ENCODE results near the gene NPC1L1. TPM values are rescaled to one million over a fixed set of nuclear protein-coding genes. Genes with fewer than 3 reads are reported as not detected.
A peak's percentile ranks its signal among the peaks of the same experiment; 100 is the strongest.

Gene NPC1L1
- total and polyA plus RNA-seq, 2 of the 13 experiments (the other 11 are each of a cell fraction or from before 2014, with no cell fraction given): 4.8 to 14.5 TPM

DNA sequence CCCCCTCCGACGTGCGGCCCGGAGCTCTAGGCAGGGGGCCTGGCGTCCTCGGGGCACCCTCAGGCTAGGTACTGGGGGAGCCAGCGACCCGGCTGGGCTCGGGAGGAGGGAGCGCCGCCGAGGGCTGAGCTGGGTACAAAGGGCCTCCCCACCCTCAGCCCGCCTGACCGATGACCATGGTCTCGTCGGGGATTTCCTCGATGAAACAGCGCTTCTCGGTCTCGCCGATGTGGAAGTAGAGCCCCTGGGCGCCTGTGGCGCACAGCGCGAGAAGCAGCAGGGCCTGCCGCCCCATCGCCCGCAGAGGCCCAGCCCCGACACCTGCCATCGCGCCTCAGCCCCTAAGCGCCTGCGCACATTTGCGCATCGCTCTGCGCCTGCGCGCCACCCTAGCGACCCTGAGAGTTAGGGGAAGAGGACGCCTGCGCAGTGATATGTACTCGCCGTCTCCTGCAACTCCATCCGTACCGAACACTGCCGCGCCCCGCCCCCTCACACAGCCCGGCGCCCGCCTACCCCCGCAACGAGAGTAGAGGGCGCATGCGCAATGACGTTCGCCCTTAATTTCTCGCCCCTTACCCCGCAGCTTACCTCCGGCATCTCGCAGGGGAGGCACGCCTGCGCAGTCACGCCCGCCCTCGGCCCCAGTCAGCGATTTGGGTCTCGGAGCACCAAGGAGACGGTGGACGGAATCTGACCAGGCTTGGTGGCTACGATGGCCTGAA, 40.9 kb upstream of the NPC1L1 start, which contains the start of gene TMED4 (continued):
- TF ChIP-seq, protein P1, sequence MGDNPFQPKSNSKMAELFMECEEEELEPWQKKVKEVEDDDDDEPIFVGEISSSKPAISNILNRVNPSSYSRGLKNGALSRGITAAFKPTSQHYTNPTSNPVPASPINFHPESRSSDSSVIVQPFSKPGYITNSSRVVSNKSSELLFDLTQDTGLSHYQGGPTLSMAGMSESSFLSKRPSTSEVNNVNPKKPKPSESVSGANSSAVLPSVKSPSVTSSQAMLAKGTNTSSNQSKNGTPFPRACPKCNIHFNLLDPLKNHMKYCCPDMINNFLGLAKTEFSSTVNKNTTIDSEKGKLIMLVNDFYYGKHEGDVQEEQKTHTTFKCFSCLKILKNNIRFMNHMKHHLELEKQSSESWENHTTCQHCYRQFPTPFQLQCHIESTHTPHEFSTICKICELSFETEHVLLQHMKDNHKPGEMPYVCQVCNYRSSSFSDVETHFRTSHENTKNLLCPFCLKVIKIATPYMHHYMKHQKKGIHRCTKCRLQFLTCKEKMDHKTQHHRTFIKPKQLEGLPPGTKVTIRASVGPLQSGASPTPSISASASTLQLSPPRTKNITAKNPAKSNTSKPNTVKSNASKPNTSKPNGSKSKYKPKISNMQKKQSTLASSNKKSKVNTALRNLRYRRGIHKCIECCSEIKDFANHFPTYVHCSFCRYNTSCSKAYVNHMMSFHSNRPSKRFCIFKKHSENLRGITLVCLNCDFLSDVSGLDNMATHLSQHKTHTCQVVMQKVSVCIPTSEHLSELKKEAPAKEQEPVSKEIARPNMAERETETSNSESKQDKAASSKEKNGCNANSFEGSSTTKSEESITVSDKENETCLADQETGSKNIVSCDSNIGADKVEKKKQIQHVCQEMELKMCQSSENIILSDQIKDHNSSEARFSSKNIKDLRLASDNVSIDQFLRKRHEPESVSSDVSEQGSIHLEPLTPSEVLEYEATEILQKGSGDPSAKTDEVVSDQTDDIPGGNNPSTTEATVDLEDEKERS (CRISPR knock-in tag; IDR thresholded peaks at IDR 0.05): no peak
- TF ChIP-seq ZNF660 (CRISPR knock-in tag; IDR thresholded peaks at IDR 0.05; ENCODE audit: borderline replicate concordance, low read depth) (no peak), GATA4 (IDR thresholded peaks at IDR 0.05; ENCODE audit: borderline replicate concordance, low read depth) (peak; percentile 13; the same call in 1 of the 2 replicates), ZNF713 (CRISPR knock-in tag; IDR thresholded peaks at IDR 0.05) (no peak), CENPX (CRISPR knock-in tag; IDR thresholded peaks at IDR 0.05) (no peak), YY1 (IDR thresholded peaks at IDR 0.05; ENCODE audit: insufficient read depth, insufficient replicate concordance, low read depth, low read length) (peak; percentile 82), ZNF317 (CRISPR knock-in tag; IDR thresholded peaks at IDR 0.05) (no peak), ZNF501 (CRISPR knock-in tag; IDR thresholded peaks at IDR 0.05) (peak; percentile 64), ZBTB38 (CRISPR knock-in tag; IDR thresholded peaks at IDR 0.05) (no peak; the same call in 1 of the 2 replicates), KDM2A (CRISPR knock-in tag; IDR thresholded peaks at IDR 0.05; ENCODE audit: borderline replicate concordance, low read depth) (peak; percentile 86), HIVEP1 (CRISPR knock-in tag; IDR thresholded peaks at IDR 0.05) (no peak), ZNF703 (CRISPR knock-in tag; IDR thresholded peaks at IDR 0.05; ENCODE audit: borderline replicate concordance) (0 out of 2 replicates have a peak, but pooled peaks have one; percentile 60), ZNF101 (CRISPR knock-in tag; IDR thresholded peaks at IDR 0.05; ENCODE audit: borderline replicate concordance, low read depth) (no peak)
- TF ChIP-seq, protein P2, sequence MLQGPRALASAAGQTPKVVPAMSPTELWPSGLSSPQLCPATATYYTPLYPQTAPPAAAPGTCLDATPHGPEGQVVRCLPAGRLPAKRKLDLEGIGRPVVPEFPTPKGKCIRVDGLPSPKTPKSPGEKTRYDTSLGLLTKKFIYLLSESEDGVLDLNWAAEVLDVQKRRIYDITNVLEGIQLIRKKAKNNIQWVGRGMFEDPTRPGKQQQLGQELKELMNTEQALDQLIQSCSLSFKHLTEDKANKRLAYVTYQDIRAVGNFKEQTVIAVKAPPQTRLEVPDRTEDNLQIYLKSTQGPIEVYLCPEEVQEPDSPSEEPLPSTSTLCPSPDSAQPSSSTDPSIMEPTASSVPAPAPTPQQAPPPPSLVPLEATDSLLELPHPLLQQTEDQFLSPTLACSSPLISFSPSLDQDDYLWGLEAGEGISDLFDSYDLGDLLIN (CRISPR knock-in tag; IDR thresholded peaks at IDR 0.05; ENCODE audit: borderline replicate concordance): peak; percentile 44; the same call in 1 of the 2 replicates
- TF ChIP-seq, protein P3, sequence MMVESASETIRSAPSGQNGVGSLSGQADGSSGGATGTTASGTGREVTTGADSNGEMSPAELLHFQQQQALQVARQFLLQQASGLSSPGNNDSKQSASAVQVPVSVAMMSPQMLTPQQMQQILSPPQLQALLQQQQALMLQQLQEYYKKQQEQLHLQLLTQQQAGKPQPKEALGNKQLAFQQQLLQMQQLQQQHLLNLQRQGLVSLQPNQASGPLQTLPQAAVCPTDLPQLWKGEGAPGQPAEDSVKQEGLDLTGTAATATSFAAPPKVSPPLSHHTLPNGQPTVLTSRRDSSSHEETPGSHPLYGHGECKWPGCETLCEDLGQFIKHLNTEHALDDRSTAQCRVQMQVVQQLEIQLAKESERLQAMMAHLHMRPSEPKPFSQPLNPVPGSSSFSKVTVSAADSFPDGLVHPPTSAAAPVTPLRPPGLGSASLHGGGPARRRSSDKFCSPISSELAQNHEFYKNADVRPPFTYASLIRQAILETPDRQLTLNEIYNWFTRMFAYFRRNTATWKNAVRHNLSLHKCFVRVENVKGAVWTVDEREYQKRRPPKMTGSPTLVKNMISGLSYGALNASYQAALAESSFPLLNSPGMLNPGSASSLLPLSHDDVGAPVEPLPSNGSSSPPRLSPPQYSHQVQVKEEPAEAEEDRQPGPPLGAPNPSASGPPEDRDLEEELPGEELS (CRISPR knock-in tag; IDR thresholded peaks at IDR 0.05): peak; percentile 48; the same call in 1 of the 2 replicates
- TF ChIP-seq, protein P4, sequence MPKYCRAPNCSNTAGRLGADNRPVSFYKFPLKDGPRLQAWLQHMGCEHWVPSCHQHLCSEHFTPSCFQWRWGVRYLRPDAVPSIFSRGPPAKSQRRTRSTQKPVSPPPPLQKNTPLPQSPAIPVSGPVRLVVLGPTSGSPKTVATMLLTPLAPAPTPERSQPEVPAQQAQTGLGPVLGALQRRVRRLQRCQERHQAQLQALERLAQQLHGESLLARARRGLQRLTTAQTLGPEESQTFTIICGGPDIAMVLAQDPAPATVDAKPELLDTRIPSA (CRISPR knock-in tag; IDR thresholded peaks at IDR 0.05; ENCODE audit: borderline replicate concordance): 0 out of 2 replicates have a peak, but pooled peaks have one; percentile 27
- TF ChIP-seq, protein P5, sequence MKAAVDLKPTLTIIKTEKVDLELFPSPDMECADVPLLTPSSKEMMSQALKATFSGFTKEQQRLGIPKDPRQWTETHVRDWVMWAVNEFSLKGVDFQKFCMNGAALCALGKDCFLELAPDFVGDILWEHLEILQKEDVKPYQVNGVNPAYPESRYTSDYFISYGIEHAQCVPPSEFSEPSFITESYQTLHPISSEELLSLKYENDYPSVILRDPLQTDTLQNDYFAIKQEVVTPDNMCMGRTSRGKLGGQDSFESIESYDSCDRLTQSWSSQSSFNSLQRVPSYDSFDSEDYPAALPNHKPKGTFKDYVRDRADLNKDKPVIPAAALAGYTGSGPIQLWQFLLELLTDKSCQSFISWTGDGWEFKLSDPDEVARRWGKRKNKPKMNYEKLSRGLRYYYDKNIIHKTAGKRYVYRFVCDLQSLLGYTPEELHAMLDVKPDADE (CRISPR knock-in tag; IDR thresholded peaks at IDR 0.05): peak; percentile 73; the same call in 1 of the 2 replicates
- TF ChIP-seq, protein P6, sequence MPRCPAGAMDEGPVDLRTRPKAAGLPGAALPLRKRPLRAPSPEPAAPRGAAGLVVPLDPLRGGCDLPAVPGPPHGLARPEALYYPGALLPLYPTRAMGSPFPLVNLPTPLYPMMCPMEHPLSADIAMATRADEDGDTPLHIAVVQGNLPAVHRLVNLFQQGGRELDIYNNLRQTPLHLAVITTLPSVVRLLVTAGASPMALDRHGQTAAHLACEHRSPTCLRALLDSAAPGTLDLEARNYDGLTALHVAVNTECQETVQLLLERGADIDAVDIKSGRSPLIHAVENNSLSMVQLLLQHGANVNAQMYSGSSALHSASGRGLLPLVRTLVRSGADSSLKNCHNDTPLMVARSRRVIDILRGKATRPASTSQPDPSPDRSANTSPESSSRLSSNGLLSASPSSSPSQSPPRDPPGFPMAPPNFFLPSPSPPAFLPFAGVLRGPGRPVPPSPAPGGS (CRISPR knock-in tag; IDR thresholded peaks at IDR 0.05): peak; percentile 47; the same call in 1 of the 2 replicates

Measured in HepG2 (cell line).